Left colon (tissue), 2 donors: Measurements from ENCODE around the gene GPC6. TPM values are rescaled to one million over a fixed set of nuclear protein-coding genes. Genes with fewer than 3 reads are reported as not detected.
A peak's percentile ranks its signal among the peaks of the same experiment; 100 is the strongest.

Source experiments
- ATAC-seq: fragments of 200-7000 bp; cut with Tn5 transposase; one replicate; pipeline ENCODE4 v1.9.1; 2020; ENCODE audit warnings: mild to moderate bottlenecking, moderate library complexity
- DNase-seq, 2 donors: peaks; one replicate each; pipeline ENCODE4 v3.0.0-alpha.2; 2020
- intact Hi-C, 2 donors: fragments of 100-400 bp; cut with DNase I in 1 of 2; cut with micrococcal nuclease in 1 of 2; formaldehyde crosslinking; loops; one replicate each; pipeline versions ENCODE4 v1.11.2 to v1.14.0; 2022; cut with DNase I, micrococcal nuclease
- total RNA-seq, 2 donors: library from RNA; stranded (reverse); fragmentation: NEBNext Ultra II Directional; extraction: Animal tissue kit (Norgen Biotek cat#: 25700); gene quantifications; one replicate each; pipeline ENCODE4 v1.2.1, GENCODE V29; 2021
- donor health status: DM: no; HTN: no; CAD: no.
- donor health status: DM: yes; HTN: yes; CAD: no.

The GPC6 gene
- total RNA-seq, 2 donors from 2014 or later, result 2.5 to 5.2 TPM

DNA sequence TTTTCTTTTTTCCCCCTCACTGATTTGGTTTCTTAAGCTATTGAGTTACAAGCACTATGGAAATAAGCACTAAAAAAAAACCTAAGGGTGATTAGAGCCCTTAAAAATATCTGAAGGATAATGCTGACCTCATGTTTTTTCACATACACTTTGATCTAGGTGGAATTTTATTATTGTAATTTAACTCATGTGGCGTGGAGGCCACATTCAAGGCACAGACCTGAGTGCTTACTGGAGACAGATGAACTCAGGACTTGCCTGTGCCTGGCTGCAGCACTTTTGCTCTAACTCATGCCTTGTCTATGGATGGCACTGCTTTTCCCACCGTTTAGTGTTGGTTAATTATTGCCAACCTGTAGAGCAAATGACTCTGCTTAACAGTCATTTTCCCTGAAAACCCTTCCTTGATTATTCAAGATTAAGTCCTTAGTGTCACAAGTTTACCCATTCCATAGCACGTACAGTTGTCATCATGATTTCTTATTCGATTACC, 541.4 kb downstream of the GPC6 start:
- ATAC-seq (peak; percentile 80), DNase-seq (peak in 1 of 2 donors; percentile 11)
- intact Hi-C loops, result no loop called here

DNA sequence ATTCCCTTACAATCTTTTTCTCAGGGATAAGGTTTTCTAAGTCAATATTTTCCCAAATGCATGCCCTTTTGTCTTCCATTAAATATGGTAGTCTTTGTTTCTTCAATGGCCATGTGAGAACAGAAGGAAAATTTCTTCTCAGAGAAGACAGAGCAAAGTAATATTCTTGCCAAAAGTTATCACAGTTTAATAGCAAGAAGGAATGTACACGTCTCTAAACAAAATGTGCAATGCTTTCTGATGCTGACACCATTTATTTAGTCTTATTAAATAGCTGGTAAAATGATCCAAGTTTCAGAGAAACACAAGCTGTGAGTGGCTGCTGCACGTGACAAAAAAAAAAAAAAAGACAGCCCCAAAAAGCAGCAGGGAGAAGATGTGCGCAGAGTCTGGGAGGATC, 542.5 kb downstream of the GPC6 start:
- DNase-seq, result no peak
- ATAC-seq, result no peak
- intact Hi-C loops, result no loop called here

DNA sequence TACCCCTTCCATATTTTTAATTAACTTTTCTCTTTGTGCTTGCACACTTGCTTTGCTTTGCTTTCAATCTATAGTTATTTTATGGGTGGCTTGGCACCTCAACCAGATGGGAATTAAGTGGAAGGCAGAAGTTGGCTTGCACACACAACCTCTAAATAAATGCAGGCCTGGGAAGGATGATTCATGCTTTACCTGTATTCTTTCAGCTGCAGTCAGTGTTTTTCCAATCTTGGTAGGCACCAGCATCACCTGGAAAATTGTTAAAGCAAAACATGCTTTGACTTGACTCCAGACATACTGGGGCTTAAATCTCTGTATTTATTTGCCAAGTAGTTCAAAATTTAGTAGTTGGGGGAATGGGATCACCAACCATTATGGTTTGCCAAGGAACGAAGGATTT, 543.0 kb downstream of the GPC6 start:
- intact Hi-C loops, result no loop called here
- DNase-seq (no peak), ATAC-seq (no peak)

DNA sequence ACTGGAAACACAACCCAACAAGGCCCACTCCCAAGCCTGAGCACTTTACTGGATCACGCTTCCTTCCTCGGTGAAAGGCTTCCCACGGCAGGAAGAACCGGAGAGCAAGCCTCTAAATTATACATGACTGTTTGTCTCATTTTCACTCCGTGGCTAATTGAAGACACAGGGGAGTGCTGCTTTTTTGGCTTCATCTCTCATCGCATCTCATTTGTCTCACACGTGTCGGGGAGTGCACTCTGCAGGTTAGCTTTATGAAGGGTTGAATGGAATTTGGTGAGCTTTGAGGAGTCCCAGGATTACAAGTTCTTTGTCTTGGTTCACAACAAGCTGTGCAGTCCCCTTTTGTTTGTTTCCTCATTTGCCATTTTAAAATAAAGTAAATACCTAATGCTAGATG, 544.6 kb downstream of the GPC6 start:
- ATAC-seq (no peak), DNase-seq (no peak)
- intact Hi-C loops, result no loop called here

DNA sequence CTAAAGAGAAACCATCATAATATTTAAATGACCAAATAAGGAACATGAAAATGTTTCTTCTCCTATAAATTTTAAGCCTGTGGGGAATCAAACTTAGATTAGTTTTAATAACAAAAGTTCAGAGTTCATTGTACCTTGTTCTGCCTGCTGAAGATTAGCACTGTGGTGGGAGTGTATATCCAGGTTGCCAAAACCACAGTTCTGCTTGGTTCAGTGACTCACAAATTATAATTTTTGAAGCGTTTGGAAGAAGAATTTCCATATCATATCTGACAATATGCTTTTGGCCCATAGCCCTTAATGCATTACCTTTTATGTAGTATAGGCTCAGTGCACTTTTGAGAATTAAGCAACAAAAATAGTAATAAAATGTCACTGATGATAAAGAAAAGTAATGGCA, 545.2 kb downstream of the GPC6 start:
- no peak for ATAC-seq
- intact Hi-C loops, result no loop called here

DNA sequence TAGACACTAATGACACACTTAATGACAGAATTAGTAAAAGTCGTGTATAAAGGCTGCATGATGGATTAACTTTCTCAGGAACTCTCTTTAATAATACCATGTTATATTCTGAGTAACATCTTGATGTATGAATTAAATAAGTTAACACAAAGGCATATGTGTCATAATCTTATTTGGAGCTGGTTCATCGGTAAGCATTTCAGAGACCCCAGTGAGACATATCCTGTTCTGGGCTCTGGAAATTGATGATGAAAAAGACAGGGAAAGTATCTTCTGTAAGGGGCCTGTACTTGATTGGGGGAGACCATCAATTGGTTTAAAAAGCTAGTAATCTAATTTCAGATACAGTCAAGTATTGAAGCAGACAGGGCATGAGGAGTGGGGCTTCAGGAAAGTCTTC, 547.9 kb downstream of the GPC6 start:
- intact Hi-C loops, result no loop called here
- no peak for ATAC-seq

More for the DNA sequence above, 545.2 kb downstream of the GPC6 start:
- no peak for DNase-seq

DNA sequence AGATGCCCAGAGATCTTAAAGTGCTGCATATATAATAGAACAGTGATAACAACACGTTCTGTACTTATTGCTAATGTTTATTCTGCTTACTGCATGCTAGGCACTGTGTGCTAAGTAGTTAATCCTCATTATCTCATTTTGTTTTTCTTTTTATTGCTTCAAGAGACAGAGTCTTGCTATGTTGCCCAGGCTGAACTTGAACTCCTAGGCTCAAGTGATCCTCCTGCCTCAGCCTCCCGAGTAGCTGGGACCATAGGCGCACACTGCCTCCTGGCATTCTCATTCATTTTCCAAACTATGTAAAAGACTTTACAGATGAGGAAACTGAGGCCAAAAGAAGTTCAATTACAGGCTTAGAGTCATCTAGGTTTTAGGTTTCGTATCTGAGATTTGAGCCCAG, 548.4 kb downstream of the GPC6 start:
- intact Hi-C loops, result no loop called here
- DNase-seq, result no peak
- ATAC-seq, result no peak

More for the DNA sequence above, 547.9 kb downstream of the GPC6 start:
- no peak for DNase-seq

DNA sequence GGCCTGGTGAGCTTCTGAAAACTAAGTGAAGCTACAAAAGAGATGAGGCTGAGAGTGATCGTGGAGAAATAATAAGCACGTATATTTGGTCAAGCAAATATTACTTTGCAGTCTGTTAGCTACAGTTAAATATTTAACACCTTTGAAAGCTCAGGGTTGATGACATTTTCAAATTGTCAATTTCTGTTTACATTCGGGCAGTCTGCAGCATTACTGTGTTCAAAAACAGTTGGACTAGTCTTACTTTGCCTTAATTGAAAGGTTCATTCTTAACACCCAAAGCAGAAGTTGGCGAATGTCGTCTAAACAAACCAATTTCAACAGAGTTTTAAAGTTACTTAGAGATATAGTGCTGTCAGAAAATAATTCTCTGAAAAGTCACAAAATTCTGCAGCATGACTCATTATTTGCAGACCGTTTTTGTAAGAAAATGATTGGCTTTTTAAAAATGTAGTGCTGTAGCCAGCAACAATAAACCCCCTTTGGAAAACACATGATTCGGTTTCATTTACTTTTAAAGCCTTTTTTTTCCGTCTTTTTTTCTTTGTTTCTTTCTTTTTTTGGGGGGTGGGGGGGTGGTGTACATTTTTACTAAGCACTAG, 549.0 kb downstream of the GPC6 start:
- intact Hi-C loops, result no loop called here
- DNase-seq (no peak), ATAC-seq (no peak)

DNA sequence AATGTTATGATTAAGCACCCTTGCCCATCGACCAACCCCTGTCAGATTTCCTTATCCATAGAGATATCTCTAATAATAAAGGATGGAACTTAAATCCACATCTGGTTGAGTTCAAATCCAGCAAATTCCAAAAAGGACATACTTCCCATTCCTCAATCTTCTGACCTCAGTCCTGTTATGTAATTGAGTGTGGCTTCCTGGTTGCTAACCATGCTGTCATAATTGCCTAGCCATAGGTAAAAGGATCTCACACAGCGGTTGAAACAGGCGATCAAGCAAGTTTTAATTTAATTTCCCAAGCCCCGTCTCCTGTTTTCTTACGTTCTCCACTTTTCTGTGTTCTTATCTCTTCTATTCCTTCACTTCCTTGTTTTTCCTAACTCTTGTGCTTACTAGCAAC, 550.3 kb downstream of the GPC6 start:
- ATAC-seq, result no peak
- intact Hi-C loops, result no loop called here
- DNase-seq, result no peak

DNA sequence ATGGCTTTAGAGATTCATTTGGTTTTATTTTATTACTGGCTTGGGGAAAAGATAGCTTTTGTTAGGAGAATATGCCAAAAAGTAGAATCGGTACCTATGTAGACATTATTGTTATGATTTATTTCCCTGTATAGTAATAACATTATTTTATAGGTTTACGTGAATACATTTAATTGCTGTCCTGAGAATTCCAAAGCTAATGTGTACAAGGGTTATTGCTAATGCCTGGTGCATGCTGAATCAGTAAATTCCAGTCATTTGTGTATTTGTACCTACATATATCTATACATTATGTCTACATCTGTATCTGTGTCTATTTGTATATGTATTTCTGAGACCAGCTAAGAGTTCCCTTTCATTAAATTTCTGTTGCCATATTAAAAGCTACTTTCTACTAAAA, 550.9 kb downstream of the GPC6 start:
- no peak for ATAC-seq
- intact Hi-C loops, result no loop called here
- no peak for DNase-seq

DNA sequence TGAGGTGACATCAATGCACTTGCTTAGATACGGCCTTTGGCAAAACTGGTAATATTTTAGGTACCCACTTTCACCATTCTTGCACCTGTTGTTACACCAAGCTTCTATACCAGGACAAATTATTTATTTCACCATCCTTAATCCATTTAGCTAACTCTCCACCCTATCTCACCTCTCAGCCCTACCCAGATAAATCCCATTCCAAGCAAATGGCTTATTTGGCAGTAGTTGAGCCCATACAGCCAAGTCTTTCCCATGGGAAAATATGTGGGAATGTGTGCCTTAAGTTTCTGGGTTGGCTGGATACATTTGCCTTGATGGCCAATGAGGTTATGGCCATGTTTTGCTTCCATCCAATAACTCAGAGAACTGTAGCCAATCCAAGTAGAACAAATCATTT, 551.9 kb downstream of the GPC6 start:
- intact Hi-C loops, result no loop called here
- ATAC-seq, result no peak

DNA sequence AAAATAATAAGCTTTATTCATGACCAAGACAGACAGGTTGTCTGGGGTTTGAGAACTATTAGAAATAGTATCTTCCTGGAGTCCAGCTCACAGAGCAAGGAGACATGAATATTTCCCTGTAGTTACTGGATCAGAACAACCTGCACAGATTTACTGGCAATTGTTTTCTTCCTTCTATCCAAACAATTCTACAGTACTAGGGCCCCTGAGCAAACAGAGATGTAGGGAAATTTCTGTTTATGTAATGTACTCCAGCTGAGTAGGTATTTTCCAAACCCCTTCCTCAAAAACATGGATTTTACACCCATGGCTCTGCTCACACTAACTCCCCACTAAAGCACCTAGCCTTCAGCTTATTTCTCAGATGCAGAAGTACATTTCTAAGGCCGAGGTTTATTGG, 557.6 kb downstream of the GPC6 start:
- ATAC-seq (no peak), DNase-seq (no peak)
- intact Hi-C loops, result no loop called here

More for the DNA sequence above, 551.9 kb downstream of the GPC6 start:
- DNase-seq, result no peak

DNA sequence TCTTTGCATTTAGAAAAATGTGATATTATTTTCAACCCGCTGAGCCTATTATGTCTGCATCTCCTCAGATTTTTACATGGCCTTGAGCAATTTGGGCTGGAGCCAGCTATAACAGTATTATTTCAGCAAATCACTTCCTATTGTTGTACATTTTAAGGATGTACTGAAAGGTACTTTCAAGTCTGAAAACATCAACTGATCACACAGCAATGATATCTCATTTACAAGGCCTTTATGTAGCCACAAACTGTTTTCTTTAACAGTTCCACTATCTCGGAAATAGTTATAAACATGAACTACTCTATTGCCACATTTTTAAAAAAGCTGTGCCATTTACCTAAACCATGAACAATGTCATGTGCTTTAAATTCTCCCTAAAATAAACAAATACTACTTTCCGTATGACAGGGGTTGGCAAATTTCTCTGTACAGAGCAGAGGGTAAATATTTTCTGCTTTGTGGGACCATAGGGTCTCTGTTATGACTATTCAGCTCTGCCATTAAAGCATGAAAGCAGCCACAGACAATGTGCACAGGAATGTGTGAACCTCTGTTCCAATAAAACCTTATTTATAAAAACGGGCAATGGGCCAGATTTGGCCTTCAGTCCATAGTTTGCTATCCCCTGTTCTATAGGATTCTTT, 560.4 kb downstream of the GPC6 start:
- no peak for ATAC-seq
- no peak for DNase-seq
- intact Hi-C loops, result no loop called here

DNA sequence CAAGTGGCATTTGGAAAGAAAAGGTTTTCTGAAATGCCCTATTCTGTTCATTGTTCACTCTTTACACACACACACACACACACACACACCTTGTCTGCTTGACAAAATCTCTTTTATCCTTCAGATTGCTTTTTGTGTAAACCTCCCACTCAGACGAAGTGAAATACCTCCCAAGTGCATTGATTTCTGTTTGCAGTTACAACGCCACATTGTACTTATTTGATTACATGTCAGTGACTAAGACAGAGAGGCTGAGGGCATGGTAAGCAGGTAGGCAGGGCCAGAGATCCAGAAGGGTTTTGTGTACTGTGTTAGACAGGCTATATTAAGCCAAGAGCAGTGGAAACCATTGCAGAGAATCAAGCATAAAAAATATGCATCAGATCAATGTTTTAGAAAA, 561.8 kb downstream of the GPC6 start:
- ATAC-seq (no peak), DNase-seq (no peak)
- intact Hi-C loops, result no loop called here

DNA sequence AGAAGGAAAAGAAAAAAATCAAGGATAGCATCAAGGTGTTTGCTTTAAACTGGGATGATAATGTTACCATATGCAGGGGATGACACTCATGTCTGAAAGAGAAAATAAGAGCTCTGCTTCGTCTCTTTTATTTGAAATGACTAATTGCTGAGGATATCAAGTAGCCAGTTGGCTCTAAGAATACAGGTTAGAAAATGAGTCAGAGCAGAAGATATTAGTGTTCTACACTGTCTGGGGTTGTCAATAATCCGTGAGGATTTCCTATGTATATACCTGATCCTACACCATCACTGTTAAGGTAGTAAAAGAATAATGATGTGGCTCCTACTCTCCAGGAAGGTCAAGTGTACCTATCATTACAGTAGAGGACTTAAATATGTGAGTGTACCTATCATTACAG, 562.5 kb downstream of the GPC6 start:
- intact Hi-C loops, result no loop called here
- DNase-seq, result no peak
- no peak for ATAC-seq

DNA sequence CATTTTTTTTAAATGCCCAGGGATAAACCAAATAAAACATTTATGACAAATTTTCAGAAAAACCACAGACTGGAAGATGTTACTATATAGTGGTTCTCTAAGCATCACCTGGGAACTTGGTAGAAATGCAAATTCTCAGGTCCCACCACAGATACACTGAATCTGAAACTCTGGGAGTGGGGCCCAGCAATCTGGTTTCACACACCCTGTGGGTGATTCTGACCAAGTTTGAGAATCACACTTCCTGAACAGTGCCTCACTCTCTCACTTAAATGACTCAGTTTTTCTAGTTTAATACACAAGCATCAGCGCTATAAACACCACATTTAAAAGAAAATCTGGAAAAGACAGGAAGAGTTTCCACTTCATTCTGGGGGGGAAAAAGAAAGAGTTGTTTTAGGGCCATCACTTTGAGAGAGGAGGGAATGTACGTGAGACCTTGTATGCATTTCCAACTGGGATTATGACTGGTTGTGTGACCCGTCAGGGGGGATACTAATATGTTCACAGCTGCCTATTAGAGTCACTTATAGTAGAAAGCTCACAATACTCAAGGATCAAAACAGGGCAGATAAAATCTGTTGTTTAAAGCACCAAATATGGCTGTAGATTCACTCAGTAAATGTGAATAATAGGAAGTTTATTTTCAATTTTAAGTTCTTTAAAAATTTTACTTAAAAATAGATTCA, 567.7 kb downstream of the GPC6 start:
- DNase-seq, result no peak
- intact Hi-C loops, result no loop called here
- no peak for ATAC-seq

DNA sequence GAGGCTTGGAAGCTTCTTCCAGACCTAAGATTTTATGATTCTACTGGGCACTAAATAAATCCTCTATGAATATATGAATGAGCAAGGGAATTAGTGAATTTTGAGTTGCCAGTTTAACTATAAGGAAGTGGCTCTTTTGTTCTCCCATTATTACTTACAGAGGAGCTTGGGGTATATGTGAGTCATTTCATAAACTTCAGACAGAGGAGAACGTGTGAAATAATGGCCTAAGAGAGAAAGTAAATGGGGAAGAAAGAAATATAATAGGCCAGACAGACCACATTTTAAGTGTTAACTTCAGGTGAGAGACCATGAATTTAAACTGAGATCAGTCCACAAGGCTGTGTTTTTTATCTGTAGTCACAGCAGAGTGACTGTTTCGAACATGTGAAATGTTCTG, 570.9 kb downstream of the GPC6 start:
- intact Hi-C loops, result no loop called here
- no peak for DNase-seq
- no peak for ATAC-seq

DNA sequence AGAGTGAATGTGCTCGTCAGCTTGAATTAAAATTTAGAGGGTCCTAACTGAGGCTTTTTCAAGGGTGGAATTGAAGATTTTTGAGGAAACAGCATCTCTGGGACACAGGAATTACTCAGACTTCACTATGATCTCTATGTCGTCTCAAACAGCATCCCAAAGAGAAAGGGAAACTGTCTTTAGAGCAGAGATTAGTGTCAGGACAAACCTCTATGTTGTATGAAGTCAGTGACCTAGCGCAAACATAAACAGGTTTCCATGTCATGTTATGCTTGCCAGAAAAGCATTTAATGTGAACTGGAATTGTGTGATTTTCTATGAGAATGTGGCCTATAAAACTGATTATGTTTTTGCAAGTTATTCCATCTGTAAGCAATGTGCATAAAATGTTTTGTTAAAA, 573.7 kb downstream of the GPC6 start:
- no peak for ATAC-seq

DNA sequence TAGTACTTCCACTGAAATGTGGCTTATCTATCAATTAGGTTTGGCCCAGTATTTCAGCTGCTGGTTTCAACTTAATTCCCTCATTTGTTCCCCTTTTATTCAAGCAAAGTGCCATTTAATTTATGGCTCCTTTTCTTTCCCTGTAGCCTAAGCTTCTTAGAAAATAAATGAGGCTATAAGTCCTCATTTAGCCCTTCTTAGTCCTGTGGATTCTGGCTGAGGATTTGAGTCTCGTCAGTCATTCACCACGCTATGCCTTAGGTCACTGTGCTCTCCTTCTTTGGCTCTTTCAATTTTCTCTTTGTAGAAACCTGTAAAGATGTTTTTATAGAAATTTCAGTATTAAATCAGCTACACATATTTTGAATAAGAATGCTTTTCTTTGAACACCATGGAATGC, 579.1 kb downstream of the GPC6 start:
- intact Hi-C loops, result no loop called here
- DNase-seq (no peak), ATAC-seq (no peak)

More for the DNA sequence above, 573.7 kb downstream of the GPC6 start:
- no peak for DNase-seq
- intact Hi-C loops, result no loop called here

DNA sequence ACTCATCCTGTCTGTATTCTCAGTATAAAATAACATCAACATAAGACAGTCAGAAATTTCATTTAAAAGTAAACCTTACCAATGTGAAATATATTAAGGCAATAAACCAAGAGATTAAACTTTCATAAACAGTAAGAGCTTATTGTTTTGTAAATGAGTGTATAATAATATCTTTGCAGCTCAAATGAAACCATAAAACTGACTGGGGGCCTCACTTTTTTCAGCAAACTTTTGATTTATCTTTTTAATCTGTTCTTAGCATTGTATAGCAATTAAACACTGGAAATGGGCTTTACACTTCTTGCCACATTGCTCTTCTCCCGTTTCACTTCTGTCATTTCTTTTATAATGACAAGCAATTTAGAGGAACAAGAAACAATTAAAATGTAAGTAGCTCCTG, 580.3 kb downstream of the GPC6 start:
- intact Hi-C loops, result no loop called here
- DNase-seq, result no peak
- no peak for ATAC-seq
